ENCODE results near the gene SLC37A4. TPM values are rescaled to one million over a fixed set of nuclear protein-coding genes. Genes with fewer than 3 reads are reported as not detected.
"Not testable (repeated sequence)": the region's sequence is repeated elsewhere in the genome, so short reads cannot be mapped to it uniquely, and the experiment has no call there.

The SLC37A4 gene
- total RNA-seq, 4 donors from 2014 or later = 29.7 to 72.9 (median 56.4) TPM

- Histone ChIP-seq H3K36me3 (peaks cover 0 to 32% of the 10 kb centered on the region in 2 donors), H3K4me3 (peak within 1 kb of the TSS; percentile 84 to 97 (median 91)), H3K27ac (peak within 1 kb of the TSS; percentile 85 to 91 (median 90)), H3K4me1 (peaks cover 25 to 26% of the 10 kb centered on the region in 2 donors), H3K9me3 (no peaks in the 10 kb centered on the region), H3K27me3 (no peaks in the 10 kb centered on the region)
- TF ChIP-seq CTCF (IDR thresholded peaks at IDR 0.05 in 4 of 5, conservative IDR thresholded peaks at IDR 0.05 in 1 of 5) (peak in 1 of 5 experiments; percentile 26), POLR2A (IDR thresholded peaks at IDR 0.05) (peak; percentile 70 to 71)
- ATAC-seq (peak; percentile 95 to 96), DNase-seq (peak; percentile 95 to 97)
- in situ Hi-C loops (cut with MboI; ENCODE audit: low sequenced_read_pairs in 4 of 4) = no loop called here
- intact Hi-C loops (cut with DNase I; ENCODE audit: low total_unique reads) = loop anchor here (1.0 to 10.0 kb wide), 5 partner anchors 10 to 137 kb away; partner anchors contain the start of genes C2CD2L, CBL, HMBS and HYOU1
Measured at GRCh38 chr11:119067371-119068222, 36.9 kb upstream of the SLC37A4 start, which contains the start of gene VPS11. VPS11 (plus strand) TSS chr11:119067818; CDS start chr11:119067824, 6 bp downstream.

GRCh38 chr11:119065369-119065768 lies 34.7 kb upstream of the SLC37A4 start:
- Histone ChIP-seq H3K27ac (no peak overlapping the region), H3K9me3 (no peaks in the 10 kb centered on the region), H3K4me3 (no peak overlapping the region), H3K4me1 (peaks cover 25 to 32% of the 10 kb centered on the region in 2 donors), H3K27me3 (no peaks in the 10 kb centered on the region), H3K36me3 (peaks cover 0 to 10% of the 10 kb centered on the region in 2 donors)
- intact Hi-C loops (cut with DNase I; ENCODE audit: low total_unique reads) (loop anchor here (10.0 kb wide), 1 partner anchor 139 kb away; the partner anchor contains the start of gene CBL), in situ Hi-C loops (cut with MboI; ENCODE audit: low sequenced_read_pairs in 4 of 4) (no loop called here)
- DNase-seq (no peak), ATAC-seq (no peak)
- no peak for TF ChIP-seq POLR2A (IDR thresholded peaks at IDR 0.05)

- TF ChIP-seq CTCF (IDR thresholded peaks at IDR 0.05 in 4 of 5, conservative IDR thresholded peaks at IDR 0.05 in 1 of 5) (no peak), POLR2A (IDR thresholded peaks at IDR 0.05) (no peak)
- DNase-seq (no peak), ATAC-seq (no peak)
- in situ Hi-C loops (cut with MboI; ENCODE audit: low sequenced_read_pairs in 4 of 4) (no loop called here), intact Hi-C loops (cut with DNase I; ENCODE audit: low total_unique reads) (loop anchor here (10.0 kb wide), 1 partner anchor 142 kb away; the partner anchor contains the start of gene CBL)
- Histone ChIP-seq H3K27ac (peak overlapping the region in 2 of 4 donors; percentile 3 to 26), H3K27me3 (no peaks in the 10 kb centered on the region), H3K4me1 (peaks cover 18 to 26% of the 10 kb centered on the region in 2 donors), H3K9me3 (no peaks in the 10 kb centered on the region), H3K4me3 (no peak overlapping the region), H3K36me3 (peaks cover 0 to 5% of the 10 kb centered on the region in 2 donors)
Measured at GRCh38 chr11:119062779-119063178, 32.1 kb upstream of the SLC37A4 start.

GRCh38 chr11:119061256-119061655 lies 30.6 kb upstream of the SLC37A4 start:
- H3K27me3 ChIP-seq = no peaks in the 10 kb centered on the region
- no peaks in the 10 kb centered on the region for H3K9me3 ChIP-seq
- TF ChIP-seq CTCF (IDR thresholded peaks at IDR 0.05 in 4 of 5, conservative IDR thresholded peaks at IDR 0.05 in 1 of 5) (no peak), POLR2A (IDR thresholded peaks at IDR 0.05) (no peak)
- peaks cover 0 to 5% of the 10 kb centered on the region in 2 donors for H3K36me3 ChIP-seq
- H3K4me1 ChIP-seq = peaks cover 12 to 20% of the 10 kb centered on the region in 2 donors
- intact Hi-C loops (cut with DNase I; ENCODE audit: low total_unique reads) = loop anchor here (10.0 kb wide), 1 partner anchor 144 kb away; the partner anchor contains the start of gene CBL
- in situ Hi-C loops (cut with MboI; ENCODE audit: low sequenced_read_pairs in 4 of 4) = no loop called here
- no peak for DNase-seq
- H3K27ac ChIP-seq = no peak overlapping the region
- no peak overlapping the region for H3K4me3 ChIP-seq
- no peak for ATAC-seq

- DNase-seq; H3K4me3 ChIP-seq; in situ Hi-C loops (cut with MboI; ENCODE audit: low sequenced_read_pairs in 4 of 4); H3K27me3 ChIP-seq; intact Hi-C loops (cut with DNase I; ENCODE audit: low total_unique reads); H3K27ac ChIP-seq; ATAC-seq; H3K9me3 ChIP-seq: not testable (repeated sequence)
- H3K36me3 ChIP-seq = peaks cover 0 to 13% of the 10 kb centered on the region in 2 donors
- H3K4me1 ChIP-seq = peaks cover 13 to 24% of the 10 kb centered on the region in 2 donors
Measured at GRCh38 chr11:119059128-119059527, 28.5 kb upstream of the SLC37A4 start.

All from gastrocnemius medialis (tissue), 4 donors.